Measurements from ENCODE around the gene ATP2C1. TPM values are rescaled to one million over a fixed set of nuclear protein-coding genes. Genes with fewer than 3 reads are reported as not detected.

The ATP2C1 gene
- total RNA-seq, 3 donors from 2014 or later = 54.9 to 61.6 (median 56.9) TPM

DNA sequence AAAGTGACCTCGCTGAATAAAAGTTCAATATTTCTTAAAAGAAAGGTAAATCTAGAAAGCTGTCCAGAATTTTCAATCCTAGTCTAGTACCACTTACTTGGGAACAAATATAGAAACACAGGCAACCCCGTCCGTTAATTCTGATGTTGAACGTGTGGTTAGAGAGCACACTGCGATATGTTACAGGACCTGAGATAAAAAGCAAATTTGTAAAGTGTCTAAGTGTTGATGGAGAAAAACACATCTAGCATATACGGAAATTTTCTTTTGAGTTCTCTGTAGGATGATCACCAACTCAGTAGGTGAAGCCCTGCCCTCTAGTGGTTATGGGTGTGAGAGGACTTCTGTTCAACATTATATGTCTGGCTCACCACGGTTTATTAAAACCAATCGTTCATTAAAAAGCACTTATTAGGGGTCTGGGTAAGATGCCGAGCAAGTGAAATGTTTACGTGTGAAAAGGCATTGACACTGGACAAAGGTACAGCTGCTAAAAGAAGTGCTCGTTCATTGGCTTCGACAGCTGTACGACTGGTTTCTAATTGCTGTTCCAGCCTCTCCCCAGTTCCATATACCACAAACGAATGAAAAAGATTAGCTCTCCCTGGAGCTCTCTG, 1.0 kb upstream of the ATP2C1 start:
- TF ChIP-seq, protein P1, sequence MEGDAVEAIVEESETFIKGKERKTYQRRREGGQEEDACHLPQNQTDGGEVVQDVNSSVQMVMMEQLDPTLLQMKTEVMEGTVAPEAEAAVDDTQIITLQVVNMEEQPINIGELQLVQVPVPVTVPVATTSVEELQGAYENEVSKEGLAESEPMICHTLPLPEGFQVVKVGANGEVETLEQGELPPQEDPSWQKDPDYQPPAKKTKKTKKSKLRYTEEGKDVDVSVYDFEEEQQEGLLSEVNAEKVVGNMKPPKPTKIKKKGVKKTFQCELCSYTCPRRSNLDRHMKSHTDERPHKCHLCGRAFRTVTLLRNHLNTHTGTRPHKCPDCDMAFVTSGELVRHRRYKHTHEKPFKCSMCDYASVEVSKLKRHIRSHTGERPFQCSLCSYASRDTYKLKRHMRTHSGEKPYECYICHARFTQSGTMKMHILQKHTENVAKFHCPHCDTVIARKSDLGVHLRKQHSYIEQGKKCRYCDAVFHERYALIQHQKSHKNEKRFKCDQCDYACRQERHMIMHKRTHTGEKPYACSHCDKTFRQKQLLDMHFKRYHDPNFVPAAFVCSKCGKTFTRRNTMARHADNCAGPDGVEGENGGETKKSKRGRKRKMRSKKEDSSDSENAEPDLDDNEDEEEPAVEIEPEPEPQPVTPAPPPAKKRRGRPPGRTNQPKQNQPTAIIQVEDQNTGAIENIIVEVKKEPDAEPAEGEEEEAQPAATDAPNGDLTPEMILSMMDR (IDR thresholded peaks at IDR 0.05) = peak; percentile 68
- Histone ChIP-seq H3K4me1 (ENCODE audit: low read depth) (no peaks in the 10 kb centered on the region), H3K36me3 (ENCODE audit: low read depth) (no peaks in the 10 kb centered on the region), H3K9me3 (no peaks in the 10 kb centered on the region), H3K4me3 (peak overlapping the region; percentile 90)
- DNase-seq = peak in 1 of 3 donors; percentile 92
- ATAC-seq = peak; percentile 74
- intact Hi-C loops (cut with DNase I, micrococcal nuclease) = loop anchor here (2.0 to 5.0 kb wide), 2 partner anchors 134 to 136 kb away; no protein-coding TSS in a partner anchor

- peak; percentile 28 for ATAC-seq
- intact Hi-C loops (cut with DNase I, micrococcal nuclease) = loop anchor here in 1 of 2 donors (5.0 kb wide), 1 partner anchor 137 kb away; no protein-coding TSS in a partner anchor
Measured at GRCh38 chr3:130894130-130894985, 474 bp downstream of the ATP2C1 start.

GRCh38 chr3:130894986-130895280, 1.0 kb downstream of the ATP2C1 start:
- TF ChIP-seq, protein P1 (IDR thresholded peaks at IDR 0.05) = no peak
- no peaks in the 10 kb centered on the region for H3K4me1 ChIP-seq (ENCODE audit: low read depth)
- H3K36me3 ChIP-seq (ENCODE audit: low read depth) = no peaks in the 10 kb centered on the region
- DNase-seq = no peak
- H3K9me3 ChIP-seq = no peaks in the 10 kb centered on the region
- H3K4me3 ChIP-seq = peak overlapping the region; percentile 90
- ATAC-seq = no peak
- intact Hi-C loops (cut with DNase I, micrococcal nuclease) = loop anchor here (5.0 kb wide), 2 partner anchors 138 to 148 kb away; partner anchors contain the start of gene PIK3R4 (in 1 of the 2)

More at GRCh38 chr3:130894130-130894985, 474 bp downstream of the ATP2C1 start:
- Histone ChIP-seq H3K36me3 (ENCODE audit: low read depth) (no peaks in the 10 kb centered on the region), H3K4me3 (peak overlapping the region; percentile 90), H3K4me1 (ENCODE audit: low read depth) (no peaks in the 10 kb centered on the region), H3K9me3 (no peaks in the 10 kb centered on the region)
- peak; percentile 51 to 74 (median 69) for DNase-seq
- TF ChIP-seq, protein P1 (IDR thresholded peaks at IDR 0.05) = no peak

- DNase-seq (no peak), ATAC-seq (no peak)
- H3K4me1 ChIP-seq (ENCODE audit: low read depth) = peaks cover 4% of the 10 kb centered on the region
- H3K9me3 ChIP-seq = no peaks in the 10 kb centered on the region
- intact Hi-C loops (cut with DNase I, micrococcal nuclease) = loop anchor here in 1 of 2 donors (5.0 kb wide), 1 partner anchor 149 kb away; the partner anchor contains the start of gene PIK3R4
- TF ChIP-seq, protein P1 (IDR thresholded peaks at IDR 0.05) = no peak
- H3K36me3 ChIP-seq (ENCODE audit: low read depth) = no peaks in the 10 kb centered on the region
- no peak overlapping the region for H3K4me3 ChIP-seq
Measured at GRCh38 chr3:130895690-130896488, 2.0 kb downstream of the ATP2C1 start.

DNA sequence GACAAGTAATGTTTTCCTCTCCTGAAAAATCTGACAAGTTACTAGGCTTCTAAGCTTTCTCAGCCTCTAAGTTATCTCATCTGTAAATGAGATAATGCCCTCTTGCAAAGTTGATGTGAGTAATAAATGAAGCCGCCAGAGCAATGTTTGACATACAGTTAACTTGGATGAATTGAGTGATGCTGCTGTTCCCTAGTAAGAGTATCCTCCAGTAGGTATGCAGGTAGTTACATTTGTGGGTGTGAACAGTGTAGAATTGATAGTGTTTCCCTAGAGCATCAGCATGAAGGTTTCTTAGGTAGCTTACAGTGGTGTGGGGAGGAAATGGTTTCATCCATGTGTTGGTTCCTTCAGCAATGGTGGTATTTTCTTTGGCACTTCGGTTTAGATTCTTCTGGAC, 3.4 kb downstream of the ATP2C1 start:
- TF ChIP-seq, protein P1 (IDR thresholded peaks at IDR 0.05) = no peak
- Histone ChIP-seq H3K4me1 (ENCODE audit: low read depth) (peaks cover 5% of the 10 kb centered on the region), H3K36me3 (ENCODE audit: low read depth) (no peaks in the 10 kb centered on the region), H3K4me3 (no peak overlapping the region), H3K9me3 (no peaks in the 10 kb centered on the region)
- DNase-seq = no peak
- no peak for ATAC-seq
- intact Hi-C loops (cut with DNase I, micrococcal nuclease) = loop anchor here in 1 of 2 donors (5.0 kb wide), 1 partner anchor 150 kb away; the partner anchor contains the start of gene PIK3R4
